PC-9 (cell line): ENCODE data around the gene TTC7B. TPM values are rescaled to one million over a fixed set of nuclear protein-coding genes. Genes with fewer than 3 reads are reported as not detected.

ENCODE experiments used
- BruUV-seq: library from RNA; stranded (reverse); fragments of 400-500 nt; replicated peaks from 2 replicates; lab custom pipeline; 2021; lab: Mats Ljungman, UMichigan
- CTCF ChIA-PET: fragments of 300-600 bp; sonication (Branson Sonifier 250); formaldehyde crosslinking; loops from one replicate; lab custom pipeline; 2022; ENCODE audit warnings: antibody characterized with exemption; lab: Charles Lee
- POLR2A ChIA-PET: fragments of 300-600 bp; sonication (Branson Sonifier 250); formaldehyde crosslinking; loops from one replicate; lab custom pipeline; 2022; ENCODE audit warnings: antibody characterized with exemption; ENCODE audit not compliant: unreplicated experiment; lab: Charles Lee
- DNase-seq, 2 experiments: peaks; one replicate each; pipeline versions ENCODE4 v3.0.0 to v3.0.0-alpha.2; 2015 to 2022; ENCODE audit warnings: mixed read lengths in 1 of 2
- H2AFZ ChIP-seq: fragments of 200-600 bp; sonication (generic); 2 replicates; pipeline ENCODE4 v1.8.1; 2017; ENCODE audit warnings: antibody characterized with exemption
- H3F3A ChIP-seq: fragments of 200-600 bp; sonication (generic); 2 replicates; pipeline ENCODE4 v1.8.1; 2017; ENCODE audit warnings: antibody characterized with exemption, mild to moderate bottlenecking, low read depth; ENCODE audit not compliant: insufficient read depth
- H3K27ac ChIP-seq: fragments of 200-600 bp; sonication (generic); 2 replicates; pipeline ENCODE4 v1.6.1; 2016; ENCODE audit warnings: mixed run types
- H3K27me3 ChIP-seq: fragments of 200-600 bp; sonication (generic); 2 replicates; pipeline ENCODE4 v1.6.1; 2016; ENCODE audit warnings: low read depth, mixed run types; ENCODE audit not compliant: insufficient read depth
- H3K36me3 ChIP-seq: fragments of 200-600 bp; sonication (generic); 2 replicates; pipeline ENCODE4 v1.6.1; 2016; ENCODE audit warnings: low read depth, mixed run types
- H3K4me1 ChIP-seq: fragments of 200-600 bp; sonication (generic); replicated peaks from 2 replicates; pipeline ENCODE4 v1.6.1; 2016; ENCODE audit warnings: mixed run types; ENCODE audit not compliant: insufficient read depth
- H3K4me2 ChIP-seq: fragments of 200-600 bp; sonication (generic); 2 replicates; pipeline ENCODE4 v1.6.1; 2017; ENCODE audit warnings: mixed run types
- H3K4me3 ChIP-seq: fragments of 200-600 bp; sonication (generic); 2 replicates; pipeline ENCODE4 v1.6.1; 2016; ENCODE audit warnings: mixed run types
- H3K79me2 ChIP-seq: fragments of 200-600 bp; sonication (generic); 2 replicates; pipeline ENCODE4 v1.6.1; 2017; ENCODE audit warnings: low read depth, mixed run types
- H3K9me2 ChIP-seq: fragments of 200-600 bp; sonication (generic); 2 replicates; pipeline ENCODE4 v1.8.1; 2017; ENCODE audit warnings: mild to moderate bottlenecking; ENCODE audit not compliant: insufficient read depth
- H3K9me3 ChIP-seq: fragments of 200-600 bp; sonication (generic); 2 replicates; pipeline ENCODE4 v1.8.1; 2016; ENCODE audit warnings: low read depth; ENCODE audit not compliant: insufficient read depth
- H4K20me1 ChIP-seq: fragments of 200-600 bp; sonication (generic); 2 replicates; pipeline ENCODE4 v1.8.1; 2017; ENCODE audit not compliant: insufficient read depth
- CTCF ChIP-seq: fragments of 200-600 bp; sonication (generic); conservative IDR thresholded peaks from 2 replicates; pipeline ENCODE4 v1.6.1; 2017; ENCODE audit warnings: mixed run types, antibody characterized with exemption, mild to moderate bottlenecking, moderate library complexity
- EZH2 ChIP-seq: fragments of 200-600 bp; sonication (generic); IDR thresholded peaks from 2 replicates; pipeline ENCODE4 v1.8.0; 2017; ENCODE audit warnings: antibody characterized with exemption, low read depth
- intact Hi-C: fragments of 100-400 bp; cut with micrococcal nuclease; formaldehyde crosslinking; loops from one replicate; pipeline ENCODE4 v1.10.0; 2022; ENCODE audit not compliant: unreplicated experiment
- total RNA-seq: library from RNA; stranded (reverse); gene quantifications from 2 replicates; pipeline ENCODE4 v1.2.3, GENCODE V29; 2021

TTC7B gene
- total RNA-seq, 1 experiment from 2014 or later: 6.8 TPM

- TF ChIP-seq EZH2 (no peak), CTCF (no peak)
- Histone ChIP-seq H3K4me1 (no peaks in the 10 kb centered on the region), H3K4me2 (no peak overlapping the region), H3K9me2 (no peaks in the 10 kb centered on the region), H3K4me3 (no peak overlapping the region), H3K27me3 (no peaks in the 10 kb centered on the region), H3F3A (no peaks in the 10 kb centered on the region), H3K27ac (no peak overlapping the region), H3K9me3 (no peaks in the 10 kb centered on the region), H2AFZ (no peak overlapping the region), H3K79me2 (no peaks in the 10 kb centered on the region), H4K20me1 (no peaks in the 10 kb centered on the region), H3K36me3 (no peaks in the 10 kb centered on the region)
- intact Hi-C loops: no loop called here
- CTCF ChIA-PET: no interaction called here
- POLR2A ChIA-PET: no interaction called here
- DNase-seq: no peak
- BruUV-seq: no TSS peak
Measured at GRCh38 chr14:90576581-90576980, 239.6 kb downstream of the TTC7B start.

DNA sequence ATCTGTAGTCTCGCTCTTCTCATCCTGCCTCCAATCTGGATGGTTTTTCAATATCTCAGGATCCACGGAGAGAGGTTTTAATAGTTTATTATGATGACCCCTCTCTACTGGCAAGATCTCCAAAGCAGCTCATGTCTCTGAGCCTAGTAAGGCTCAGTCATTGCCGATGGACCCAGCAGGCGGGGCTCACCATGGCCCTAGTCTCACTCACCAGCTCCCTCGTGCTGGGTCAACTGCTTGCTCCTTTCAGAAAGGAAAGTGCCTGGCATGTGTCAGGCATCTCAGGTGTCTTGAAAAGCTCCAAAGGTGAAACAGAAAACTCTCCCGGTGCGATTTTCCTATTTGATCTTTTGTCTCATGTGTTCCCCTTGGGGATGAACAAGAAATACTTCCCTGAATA is 240.4 kb downstream of the TTC7B start:
- TF ChIP-seq EZH2: no peak
- TF ChIP-seq CTCF: no peak
- intact Hi-C loops: no loop called here
- BruUV-seq: no TSS peak
- Histone ChIP-seq H3F3A (no peaks in the 10 kb centered on the region), H3K4me1 (no peaks in the 10 kb centered on the region), H3K9me3 (no peaks in the 10 kb centered on the region), H3K27ac (no peak overlapping the region), H3K9me2 (no peaks in the 10 kb centered on the region), H4K20me1 (no peaks in the 10 kb centered on the region), H3K27me3 (no peaks in the 10 kb centered on the region), H3K36me3 (no peaks in the 10 kb centered on the region), H2AFZ (no peak overlapping the region), H3K79me2 (no peaks in the 10 kb centered on the region), H3K4me3 (no peak overlapping the region), H3K4me2 (no peak overlapping the region)
- POLR2A ChIA-PET: no interaction called here
- CTCF ChIA-PET: no interaction called here
- no peak for DNase-seq

DNA sequence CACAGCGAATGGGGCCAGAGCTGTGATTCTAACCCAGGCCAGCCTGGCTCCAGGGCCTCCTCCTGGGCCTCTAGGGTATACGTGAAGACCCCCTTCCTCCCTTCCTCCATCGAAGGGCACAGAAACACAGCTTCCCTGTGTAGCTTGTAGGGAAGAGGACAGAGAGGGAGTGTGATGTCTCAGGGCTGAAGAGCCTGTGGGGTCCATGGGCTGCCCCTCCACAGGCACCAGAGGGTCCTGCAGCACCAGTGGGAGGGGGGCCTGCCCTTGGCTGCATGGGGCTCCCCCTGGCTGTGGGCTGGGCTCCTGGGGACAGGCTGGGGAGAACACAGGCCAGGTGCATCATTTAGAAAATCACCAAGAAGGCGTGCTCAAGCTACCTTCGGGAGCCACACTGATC is 240.9 kb downstream of the TTC7B start:
- H3K79me2 ChIP-seq: no peaks in the 10 kb centered on the region
- no peaks in the 10 kb centered on the region for H3K9me3 ChIP-seq
- no peaks in the 10 kb centered on the region for H3K36me3 ChIP-seq
- H4K20me1 ChIP-seq: no peaks in the 10 kb centered on the region
- CTCF ChIA-PET: interaction anchor here (0.7 kb wide), 1 partner anchor 28 kb away, joined by 3 read pairs; no protein-coding TSS in a partner anchor
- no peak overlapping the region for H3K4me2 ChIP-seq
- no TSS peak for BruUV-seq
- no peak for DNase-seq
- no peaks in the 10 kb centered on the region for H3K9me2 ChIP-seq
- no peaks in the 10 kb centered on the region for H3K4me1 ChIP-seq
- no peak overlapping the region for H3K4me3 ChIP-seq
- H3K27me3 ChIP-seq: no peaks in the 10 kb centered on the region
- TF ChIP-seq CTCF: no peak
- no peak for TF ChIP-seq EZH2
- intact Hi-C loops: no loop called here
- POLR2A ChIA-PET: no interaction called here
- no peak overlapping the region for H2AFZ ChIP-seq
- no peaks in the 10 kb centered on the region for H3F3A ChIP-seq
- H3K27ac ChIP-seq: no peak overlapping the region
